BJ (cell line): Measurements from ENCODE around the gene RAD51B. TPM values are rescaled to one million over a fixed set of nuclear protein-coding genes. Genes with fewer than 3 reads are reported as not detected.

ENCODE experiments used
- CTCF ChIA-PET: fragments of 350-600 bp; formaldehyde crosslinking; extraction: SDS; loops from one replicate; lab custom pipeline; 2021; ENCODE audit warnings: antibody characterized with exemption, inconsistent platforms; lab: Yijun Ruan, JAX
- POLR2A ChIA-PET: fragments of 300-600 bp; sonication (Branson Sonifier 250); formaldehyde crosslinking; extraction: SDS; loops from one replicate; lab custom pipeline; 2021; ENCODE audit warnings: antibody characterized with exemption; lab: Charles Lee
- DNase-seq: peaks from one replicate; pipeline ENCODE4 v3.0.0-alpha.2; 2011; ENCODE audit warnings: low read depth
- H3K27me3 ChIP-seq: 2 replicates; pipeline ENCODE4 v1.6.0; 2011; ENCODE audit warnings: low read length; ENCODE audit not compliant: control insufficient read depth, insufficient read depth
- H3K36me3 ChIP-seq: 2 replicates; pipeline ENCODE4 v1.5.1; 2011; ENCODE audit warnings: low read length; ENCODE audit not compliant: control insufficient read depth, insufficient read depth
- H3K4me3 ChIP-seq: 2 replicates; pipeline ENCODE4 v1.5.1; 2011; ENCODE audit warnings: low read depth, mild to moderate bottlenecking, control low read depth, low read length
- CTCF ChIP-seq: IDR thresholded peaks from 2 replicates; pipeline ENCODE4 v1.5.1; 2011; ENCODE audit warnings: low read depth, mild to moderate bottlenecking, control low read depth, inconsistent platforms, low read length, moderate library complexity; ENCODE audit not compliant: insufficient read depth
- polyA plus RNA-seq: library from polyadenylated mRNA; depleted of rRNA; stranded (reverse); fragments of >200 nt; gene quantifications from 2 replicates; pipeline ENCODE4 v1.2.3, GENCODE V29; 2011

Gene RAD51B
- polyA plus RNA-seq, 1 experiment, result 5.6 TPM

GRCh38 chr14:68160779-68161546 lies 341.4 kb downstream of the RAD51B start:
- DNase-seq, result no peak
- ChIA-PET CTCF (no interaction called here), POLR2A (no interaction called here)
- Histone ChIP-seq H3K36me3 (no peaks in the 10 kb centered on the region), H3K27me3 (no peaks in the 10 kb centered on the region), H3K4me3 (no peak overlapping the region)
- TF ChIP-seq CTCF, result no peak

- no peak for TF ChIP-seq CTCF
- Histone ChIP-seq H3K36me3 (no peaks in the 10 kb centered on the region), H3K27me3 (no peaks in the 10 kb centered on the region), H3K4me3 (no peak overlapping the region)
- ChIA-PET CTCF (interaction anchor here (0.5 kb wide), 1 partner anchor 13 kb away, joined by 3 read pairs; no protein-coding TSS in a partner anchor), POLR2A (no interaction called here)
- DNase-seq, result no peak
Observed at GRCh38 chr14:68162887-68163286, 343.3 kb downstream of the RAD51B start.

GRCh38 chr14:68164711-68165113 lies 345.1 kb downstream of the RAD51B start:
- ChIA-PET POLR2A (no interaction called here), CTCF (no interaction called here)
- no peak for TF ChIP-seq CTCF
- Histone ChIP-seq H3K27me3 (no peaks in the 10 kb centered on the region), H3K36me3 (no peaks in the 10 kb centered on the region), H3K4me3 (no peak overlapping the region)
- no peak for DNase-seq

- no peak overlapping the region for H3K4me3 ChIP-seq
- POLR2A ChIA-PET, result no interaction called here
- CTCF ChIA-PET, result no interaction called here
- no peaks in the 10 kb centered on the region for H3K27me3 ChIP-seq
- TF ChIP-seq CTCF, result no peak
- no peak for DNase-seq
- no peaks in the 10 kb centered on the region for H3K36me3 ChIP-seq
Observed at GRCh38 chr14:68165274-68165843, 345.8 kb downstream of the RAD51B start.

GRCh38 chr14:68166731-68167382 lies 347.3 kb downstream of the RAD51B start:
- Histone ChIP-seq H3K27me3 (no peaks in the 10 kb centered on the region), H3K4me3 (no peak overlapping the region), H3K36me3 (no peaks in the 10 kb centered on the region)
- ChIA-PET CTCF (no interaction called here), POLR2A (no interaction called here)
- TF ChIP-seq CTCF, result no peak
- DNase-seq, result no peak
